SKM-1 treated with dmso at 0.1 percent for 144 hours (cell line): ENCODE measurements around the gene KLHL11.
"Not testable (repeated sequence)": the region's sequence is repeated elsewhere in the genome, so short reads cannot be mapped to it uniquely, and the experiment has no call there.

Source experiments
- DNase-seq: peaks from one replicate; lab custom pipeline; 2025; ENCODE audit not compliant: unreplicated experiment; lab: John Stamatoyannopoulos, UW

KLHL11 gene

GRCh38 chr17:41840781-41841180, 24.4 kb downstream of the KLHL11 start:
- DNase-seq, result not testable (repeated sequence)

GRCh38 chr17:41839448-41839847, 25.8 kb downstream of the KLHL11 start:
- DNase-seq, result not testable (repeated sequence)

GRCh38 chr17:41837761-41838538, 27.3 kb downstream of the KLHL11 start, which contains the start of gene KLHL10:
TSS of gene KLHL10 (plus strand) at chr17:41837825. CDS start at chr17:41837933, 108 bp downstream.
- no peak for DNase-seq

GRCh38 chr17:41836550-41837196, 28.6 kb downstream of the KLHL11 start:
- no peak for DNase-seq

GRCh38 chr17:41835800-41836549, 29.2 kb downstream of the KLHL11 start, which contains the start of gene NT5C3B:
TSS of gene NT5C3B (minus strand) at chr17:41836232. CDS start at chr17:41836193, 39 bp downstream.
- peak; percentile 19 for DNase-seq

- DNase-seq, result no peak
These were observed 29.9 kb downstream of the KLHL11 start for GRCh38 chr17:41835214-41835799.

GRCh38 chr17:41829961-41830360, 35.3 kb downstream of the KLHL11 start:
- not testable (repeated sequence) for DNase-seq

- no peak for DNase-seq
These were observed 39.9 kb downstream of the KLHL11 start for GRCh38 chr17:41825175-41825845.

GRCh38 chr17:41824086-41824485, 41.1 kb downstream of the KLHL11 start:
- DNase-seq, result no peak

- DNase-seq, result no peak
These were observed 41.6 kb downstream of the KLHL11 start for GRCh38 chr17:41823580-41823979.

- no peak for DNase-seq
These were observed 42.1 kb downstream of the KLHL11 start for GRCh38 chr17:41823141-41823524.

GRCh38 chr17:41822216-41823140, 42.7 kb downstream of the KLHL11 start:
- no peak for DNase-seq

GRCh38 chr17:41821776-41822175, 43.4 kb downstream of the KLHL11 start:
- DNase-seq, result no peak

- DNase-seq, result no peak
These were observed 47.2 kb downstream of the KLHL11 start for GRCh38 chr17:41818024-41818423.

- DNase-seq, result no peak
These were observed 48.4 kb downstream of the KLHL11 start for GRCh38 chr17:41816637-41817320.

- DNase-seq, result no peak
These were observed 51.0 kb downstream of the KLHL11 start for GRCh38 chr17:41814195-41814594.

- no peak for DNase-seq
These were observed 51.5 kb downstream of the KLHL11 start for GRCh38 chr17:41813699-41814124.

GRCh38 chr17:41813152-41813680, 52.0 kb downstream of the KLHL11 start:
- no peak for DNase-seq
